ENCODE data around the gene MIOX.

DNA sequence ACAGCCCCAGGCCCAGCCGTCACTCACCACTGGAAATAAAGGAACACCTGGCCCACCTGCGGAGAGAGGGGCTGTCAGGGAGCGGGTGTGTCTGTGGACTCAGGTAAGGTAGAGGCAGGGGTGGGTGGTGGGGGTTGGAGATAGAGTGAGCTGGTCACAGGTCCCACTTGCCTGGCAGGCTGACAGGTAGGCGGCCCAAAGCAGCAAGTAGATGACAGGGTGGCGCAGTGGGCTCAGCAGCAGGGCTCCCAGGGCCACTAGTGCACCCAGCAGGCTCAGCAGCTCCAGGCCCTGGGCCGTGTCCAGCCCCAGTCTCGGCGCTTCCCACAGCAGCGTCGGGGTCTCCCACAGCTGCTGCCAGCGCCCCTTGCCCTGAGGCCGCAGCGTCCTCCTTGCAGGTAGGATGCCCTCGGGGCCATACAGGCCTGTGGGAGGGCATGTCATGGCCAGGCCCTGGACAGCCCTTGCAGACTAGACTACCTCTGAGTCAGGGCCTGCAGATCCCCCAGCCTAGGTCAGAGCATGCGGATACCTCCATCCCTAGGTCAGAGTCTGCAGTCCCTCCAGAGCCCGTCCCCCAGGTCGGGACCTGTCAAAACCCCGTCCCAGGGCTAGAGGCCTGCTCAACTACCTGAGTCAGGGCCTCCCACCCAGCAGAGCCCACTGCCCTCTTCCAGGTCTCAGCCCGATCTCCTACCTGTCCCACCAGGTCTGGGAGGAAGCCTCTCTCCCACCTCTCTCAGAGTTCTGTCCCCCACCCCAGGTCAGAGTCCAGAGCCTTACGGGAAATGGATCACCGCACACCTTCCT, 20.2 kb downstream of the MIOX start:
- TF ChIP-seq EP300 (IDR thresholded peaks at IDR 0.05; ENCODE audit: borderline replicate concordance) (no peak), CREB1 (IDR thresholded peaks at IDR 0.05; ENCODE audit: low read depth) (no peak), MAX (IDR thresholded peaks at IDR 0.05) (no peak)

Measured in Ishikawa (cell line).